ENCODE results near the gene ZNF716. TPM values are rescaled to one million over a fixed set of nuclear protein-coding genes. Genes with fewer than 3 reads are reported as not detected.
"Not testable (repeated sequence)": the region's sequence is repeated elsewhere in the genome, so short reads cannot be mapped to it uniquely, and the experiment has no call there.

ZNF716 gene
- not detected for polyA plus RNA-seq (2013)

DNA sequence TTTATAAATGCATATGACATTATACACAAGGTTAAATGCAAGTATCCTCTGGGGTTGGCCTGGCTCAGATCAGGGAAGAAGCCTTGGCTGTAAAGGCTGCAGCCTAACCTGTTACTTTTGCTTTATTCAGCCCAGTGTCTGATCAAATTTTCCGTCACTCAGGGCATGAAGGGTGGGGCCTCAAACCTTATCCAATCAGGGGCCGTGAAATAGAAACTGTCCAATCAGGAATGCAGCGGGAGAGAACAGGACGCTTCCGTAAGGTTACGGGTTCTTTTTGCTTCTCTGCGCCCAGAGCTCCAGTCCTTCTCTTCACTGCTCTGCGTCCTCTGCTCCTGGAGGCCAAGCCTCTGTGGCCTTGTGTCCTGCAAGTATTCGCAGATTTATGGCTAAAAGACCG, at the start of gene ZNF716:
TSS of gene ZNF716 (plus strand) at position 274 of the 400 bp plus-strand sequence. CDS start at position 386, 112 bp downstream.
- POLR2A ChIA-PET, result no interaction called here

DNA sequence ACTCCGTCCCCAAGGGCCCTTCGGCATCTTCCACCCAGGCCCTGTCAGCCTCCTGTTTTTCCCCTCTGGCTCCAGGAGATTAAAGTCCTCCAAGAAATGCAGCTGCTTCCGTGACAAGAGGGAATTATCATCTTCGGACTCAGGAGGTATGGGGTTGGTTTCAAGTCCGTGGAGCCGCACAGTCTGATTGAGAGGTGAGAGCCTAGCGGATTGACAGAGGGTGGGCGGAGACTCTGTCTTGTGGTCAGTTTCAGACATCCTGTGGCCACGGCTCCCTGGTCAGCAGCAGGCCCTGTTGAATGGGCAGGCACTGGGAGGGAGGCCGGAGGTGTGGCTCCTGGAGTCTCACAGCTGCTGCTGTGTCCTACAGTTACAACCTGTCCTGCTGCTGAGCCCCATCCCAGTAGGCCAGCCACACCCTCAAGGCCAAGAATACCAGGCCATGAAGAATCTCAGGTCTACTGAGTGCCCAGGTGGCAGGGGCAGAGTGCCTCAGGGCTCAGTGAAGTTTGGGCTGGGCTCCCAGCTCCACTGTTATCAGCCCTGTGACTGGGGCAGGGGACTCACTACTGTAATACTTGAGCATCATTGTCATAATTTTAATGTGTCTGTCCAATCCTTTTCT, 49.3 kb upstream of the ZNF716 start:
- Histone ChIP-seq H3K9me3 (ENCODE audit: control extremely low read depth in 1 of 5, control insufficient read depth in 4 of 5, insufficient read depth in 2 of 5, low read depth in 1 of 5, low read length in 4 of 5) (peaks cover 1 to 39% (median 24%) of the 10 kb centered on the region in 5 experiments), H3K27me3 (replicated peaks in 2 of 5; ENCODE audit: control insufficient read depth in 4 of 5, insufficient read depth in 5 of 5, low read length in 4 of 5) (no peaks in the 10 kb centered on the region), H3K27ac (ENCODE audit: insufficient read depth in 1 of 2, low read depth in 1 of 2, low read length in 2 of 2, poor library complexity in 1 of 2, severe bottlenecking in 2 of 2) (no peak overlapping the region), H3K4me3 (ENCODE audit: control insufficient read depth in 1 of 7, extremely low read depth in 1 of 7, insufficient read depth in 4 of 7, low read depth in 2 of 7, low read length in 6 of 7) (no peak overlapping the region), H3K36me3 (ENCODE audit: control insufficient read depth in 4 of 4, insufficient read depth in 4 of 4, low read length in 3 of 4) (no peaks in the 10 kb centered on the region), H3K4me1 (ENCODE audit: control extremely low read depth in 1 of 4, control insufficient read depth in 4 of 4, insufficient read depth in 4 of 4, low read length in 3 of 4) (no peaks in the 10 kb centered on the region)
- 81% methylated on average over 7 of the region's 10 CpGs for WGBS (ENCODE audit: insufficient coverage)
- DNase-seq, result no peak
- CTCF ChIA-PET, result no interaction called here
- POLR2A ChIA-PET, result no interaction called here

More for the DNA sequence above, at the start of gene ZNF716:
- CTCF ChIA-PET, result no interaction called here
- 87% methylated on average over 10 of the region's 10 CpGs for WGBS (ENCODE audit: insufficient coverage)
- no peak for DNase-seq
- Histone ChIP-seq H3K9me3 (ENCODE audit: control extremely low read depth in 1 of 5, control insufficient read depth in 4 of 5, insufficient read depth in 2 of 5, low read depth in 1 of 5, low read length in 4 of 5) (peaks cover 1 to 13% (median 4%) of the 10 kb centered on the region in 5 experiments), H3K27me3 (replicated peaks in 2 of 5; ENCODE audit: control insufficient read depth in 4 of 5, insufficient read depth in 5 of 5, low read length in 4 of 5) (no peaks in the 10 kb centered on the region), H3K36me3 (ENCODE audit: control insufficient read depth in 4 of 4, insufficient read depth in 4 of 4, low read length in 3 of 4) (no peaks in the 10 kb centered on the region), H3K4me3 (ENCODE audit: control insufficient read depth in 1 of 7, extremely low read depth in 1 of 7, insufficient read depth in 4 of 7, low read depth in 2 of 7, low read length in 6 of 7) (no peak within 1 kb of the TSS), H3K27ac (ENCODE audit: insufficient read depth in 1 of 2, low read depth in 1 of 2, low read length in 2 of 2, poor library complexity in 1 of 2, severe bottlenecking in 2 of 2) (no peak within 1 kb of the TSS), H3K4me1 (ENCODE audit: control extremely low read depth in 1 of 4, control insufficient read depth in 4 of 4, insufficient read depth in 4 of 4, low read length in 3 of 4) (no peaks in the 10 kb centered on the region)

DNA sequence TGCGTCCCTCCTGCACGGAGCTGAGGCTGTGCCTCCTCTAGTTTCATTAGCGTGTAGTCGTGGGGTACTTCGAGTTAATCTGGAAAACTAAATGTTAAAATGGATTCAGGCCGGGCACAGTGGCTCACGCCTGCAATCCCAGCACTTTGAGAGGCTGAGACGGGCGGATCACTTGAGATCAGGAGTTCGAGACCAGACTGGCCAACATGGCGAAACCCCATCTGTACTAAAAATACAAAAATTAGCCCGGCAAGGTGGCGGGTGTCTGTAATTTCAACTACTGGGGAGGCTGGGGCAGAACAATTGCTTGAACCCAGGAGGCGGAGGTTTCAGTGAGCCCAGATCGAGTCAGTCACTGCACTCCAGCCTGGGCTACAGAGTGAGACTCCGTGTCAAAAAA, 46.9 kb upstream of the ZNF716 start:
- WGBS (ENCODE audit: insufficient coverage), result 87% methylated on average over 12 of the region's 16 CpGs
- H3K4me1 ChIP-seq (ENCODE audit: control extremely low read depth in 1 of 4, control insufficient read depth in 4 of 4, insufficient read depth in 4 of 4, low read length in 3 of 4); H3K36me3 ChIP-seq (ENCODE audit: control insufficient read depth in 4 of 4, insufficient read depth in 4 of 4, low read length in 3 of 4); POLR2A ChIA-PET; CTCF ChIA-PET; H3K27ac ChIP-seq (ENCODE audit: insufficient read depth in 1 of 2, low read depth in 1 of 2, low read length in 2 of 2, poor library complexity in 1 of 2, severe bottlenecking in 2 of 2); H3K4me3 ChIP-seq (ENCODE audit: control insufficient read depth in 1 of 7, extremely low read depth in 1 of 7, insufficient read depth in 4 of 7, low read depth in 2 of 7, low read length in 6 of 7); H3K27me3 ChIP-seq (replicated peaks in 2 of 5; ENCODE audit: control insufficient read depth in 4 of 5, insufficient read depth in 5 of 5, low read length in 4 of 5); DNase-seq: not testable (repeated sequence)
- H3K9me3 ChIP-seq (ENCODE audit: control extremely low read depth in 1 of 5, control insufficient read depth in 4 of 5, insufficient read depth in 2 of 5, low read depth in 1 of 5, low read length in 4 of 5), result peaks cover 1 to 38% (median 24%) of the 10 kb centered on the region in 5 experiments

DNA sequence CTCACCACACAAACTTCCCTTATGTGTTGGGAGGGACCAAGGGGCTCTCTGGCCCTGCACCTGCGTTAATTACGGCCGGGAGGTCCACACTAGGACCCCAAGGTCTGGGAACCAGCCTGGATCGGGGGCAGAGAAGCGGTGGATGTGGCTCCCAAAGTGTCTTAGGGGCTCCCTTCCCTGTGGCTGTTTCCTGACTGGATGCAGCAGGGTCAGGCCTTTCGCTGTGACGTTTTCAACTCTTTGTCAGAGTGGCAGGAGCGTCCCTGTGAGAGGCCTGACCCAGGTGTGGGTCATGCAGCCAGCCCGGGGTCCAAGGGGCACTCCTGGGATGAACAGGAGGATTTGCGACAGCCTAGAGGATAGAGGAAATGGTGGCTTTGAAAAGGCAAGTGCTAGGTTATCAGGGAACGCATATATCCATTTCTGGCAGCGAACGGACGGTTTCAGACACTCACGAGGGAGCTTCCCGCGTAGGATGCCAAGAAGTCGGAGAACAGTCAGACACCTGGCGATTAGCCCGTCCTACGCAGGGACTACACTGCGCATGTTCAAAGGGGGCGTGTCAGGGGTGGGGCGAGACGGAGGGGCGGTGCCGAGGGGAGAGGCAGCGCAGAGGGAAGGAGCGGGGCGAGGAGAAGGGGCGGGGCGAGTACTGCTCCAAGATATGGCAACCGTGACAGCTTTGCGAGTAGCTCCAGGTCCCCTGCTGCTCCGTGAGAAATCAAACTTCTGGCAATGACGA, 46.2 kb upstream of the ZNF716 start:
- Histone ChIP-seq H3K9me3 (ENCODE audit: control extremely low read depth in 1 of 5, control insufficient read depth in 4 of 5, insufficient read depth in 2 of 5, low read depth in 1 of 5, low read length in 4 of 5) (peaks cover 1 to 33% (median 19%) of the 10 kb centered on the region in 5 experiments), H3K4me1 (ENCODE audit: control extremely low read depth in 1 of 4, control insufficient read depth in 4 of 4, insufficient read depth in 4 of 4, low read length in 3 of 4) (no peaks in the 10 kb centered on the region), H3K27me3 (replicated peaks in 2 of 5; ENCODE audit: control insufficient read depth in 4 of 5, insufficient read depth in 5 of 5, low read length in 4 of 5) (no peaks in the 10 kb centered on the region), H3K27ac (ENCODE audit: insufficient read depth in 1 of 2, low read depth in 1 of 2, low read length in 2 of 2, poor library complexity in 1 of 2, severe bottlenecking in 2 of 2) (no peak overlapping the region), H3K4me3 (ENCODE audit: control insufficient read depth in 1 of 7, extremely low read depth in 1 of 7, insufficient read depth in 4 of 7, low read depth in 2 of 7, low read length in 6 of 7) (no peak overlapping the region), H3K36me3 (ENCODE audit: control insufficient read depth in 4 of 4, insufficient read depth in 4 of 4, low read length in 3 of 4) (no peaks in the 10 kb centered on the region)
- POLR2A ChIA-PET, result no interaction called here
- 49% methylated on average over 36 of the region's 36 CpGs for WGBS (ENCODE audit: insufficient coverage)
- no peak for DNase-seq
- CTCF ChIA-PET, result no interaction called here

DNA sequence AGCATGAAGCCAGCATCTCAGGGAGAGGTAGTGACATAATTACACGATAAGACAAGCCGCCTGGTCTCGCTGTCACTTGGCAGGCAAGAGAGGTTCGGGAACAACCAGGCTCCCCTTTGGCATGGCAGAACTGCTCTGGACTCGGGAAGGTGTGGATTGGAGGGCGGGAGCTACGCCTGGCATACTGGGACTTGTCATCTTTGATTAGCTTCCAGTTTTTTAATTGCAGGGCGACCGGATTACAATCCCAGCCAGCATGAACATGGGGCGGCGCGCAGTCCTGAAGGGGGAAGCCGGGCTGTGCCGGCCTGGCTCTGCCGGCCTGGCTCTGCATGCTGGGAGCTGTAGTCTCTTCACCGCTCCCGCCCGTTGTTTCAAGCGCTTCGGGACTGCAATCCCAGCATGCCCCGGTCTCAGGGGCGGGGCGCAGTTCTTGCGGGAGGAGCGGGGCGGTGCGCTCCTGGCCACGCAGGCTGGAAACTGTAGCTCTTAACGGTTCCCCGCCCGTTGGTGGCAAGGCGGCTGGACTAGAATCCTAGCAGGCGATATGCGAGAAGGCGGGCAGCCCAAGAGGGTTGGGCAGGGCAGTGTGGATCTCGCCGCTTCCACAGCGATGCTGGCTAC, 45.5 kb upstream of the ZNF716 start:
- no peak for DNase-seq
- H3K27ac ChIP-seq (ENCODE audit: insufficient read depth in 1 of 2, low read depth in 1 of 2, low read length in 2 of 2, poor library complexity in 1 of 2, severe bottlenecking in 2 of 2), result no peak overlapping the region
- no peaks in the 10 kb centered on the region for H3K27me3 ChIP-seq (replicated peaks in 2 of 5; ENCODE audit: control insufficient read depth in 4 of 5, insufficient read depth in 5 of 5, low read length in 4 of 5)
- ChIA-PET CTCF (no interaction called here), POLR2A (no interaction called here)
- H3K9me3 ChIP-seq (ENCODE audit: control extremely low read depth in 1 of 5, control insufficient read depth in 4 of 5, insufficient read depth in 2 of 5, low read depth in 1 of 5, low read length in 4 of 5), result peaks cover 1 to 30% (median 16%) of the 10 kb centered on the region in 5 experiments
- H3K36me3 ChIP-seq (ENCODE audit: control insufficient read depth in 4 of 4, insufficient read depth in 4 of 4, low read length in 3 of 4), result no peaks in the 10 kb centered on the region
- H3K4me3 ChIP-seq (ENCODE audit: control insufficient read depth in 1 of 7, extremely low read depth in 1 of 7, insufficient read depth in 4 of 7, low read depth in 2 of 7, low read length in 6 of 7), result no peak overlapping the region
- no peaks in the 10 kb centered on the region for H3K4me1 ChIP-seq (ENCODE audit: control extremely low read depth in 1 of 4, control insufficient read depth in 4 of 4, insufficient read depth in 4 of 4, low read length in 3 of 4)
- WGBS (ENCODE audit: insufficient coverage), result 52% methylated on average over 38 of the region's 38 CpGs

DNA sequence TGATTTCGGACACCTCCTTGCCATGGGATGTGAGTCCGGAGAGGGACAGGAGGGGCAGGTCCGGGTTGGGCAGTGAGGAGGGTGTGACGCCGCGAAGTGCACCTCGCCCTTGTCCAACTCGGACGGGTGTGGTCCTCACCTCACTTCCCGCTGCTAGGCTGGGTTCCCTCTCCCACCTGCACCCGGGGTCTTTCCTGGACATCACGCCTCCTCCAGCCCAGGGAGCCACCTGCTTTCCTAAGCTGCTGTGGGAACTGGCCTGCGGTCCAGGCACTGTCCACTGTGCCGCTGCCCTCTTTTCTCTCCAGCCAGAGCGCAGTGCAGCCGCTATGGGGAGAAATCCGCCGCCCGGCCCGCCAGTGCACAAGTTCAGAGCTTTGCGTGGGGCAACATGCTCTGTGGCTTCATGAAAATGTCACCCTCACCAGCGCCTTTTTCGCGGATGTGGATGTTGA, 45.0 kb upstream of the ZNF716 start:
- ChIA-PET POLR2A (no interaction called here), CTCF (no interaction called here)
- WGBS (ENCODE audit: insufficient coverage), result 58% methylated on average over 18 of the region's 24 CpGs
- DNase-seq, result no peak
- H3K27me3 ChIP-seq (replicated peaks in 2 of 5; ENCODE audit: control insufficient read depth in 4 of 5, insufficient read depth in 5 of 5, low read length in 4 of 5), result no peaks in the 10 kb centered on the region
- no peaks in the 10 kb centered on the region for H3K36me3 ChIP-seq (ENCODE audit: control insufficient read depth in 4 of 4, insufficient read depth in 4 of 4, low read length in 3 of 4)
- peaks cover 1 to 28% (median 16%) of the 10 kb centered on the region in 5 experiments for H3K9me3 ChIP-seq (ENCODE audit: control extremely low read depth in 1 of 5, control insufficient read depth in 4 of 5, insufficient read depth in 2 of 5, low read depth in 1 of 5, low read length in 4 of 5)
- H3K4me3 ChIP-seq (ENCODE audit: control insufficient read depth in 1 of 7, extremely low read depth in 1 of 7, insufficient read depth in 4 of 7, low read depth in 2 of 7, low read length in 6 of 7), result no peak overlapping the region
- no peaks in the 10 kb centered on the region for H3K4me1 ChIP-seq (ENCODE audit: control extremely low read depth in 1 of 4, control insufficient read depth in 4 of 4, insufficient read depth in 4 of 4, low read length in 3 of 4)
- H3K27ac ChIP-seq (ENCODE audit: insufficient read depth in 1 of 2, low read depth in 1 of 2, low read length in 2 of 2, poor library complexity in 1 of 2, severe bottlenecking in 2 of 2), result no peak overlapping the region

DNA sequence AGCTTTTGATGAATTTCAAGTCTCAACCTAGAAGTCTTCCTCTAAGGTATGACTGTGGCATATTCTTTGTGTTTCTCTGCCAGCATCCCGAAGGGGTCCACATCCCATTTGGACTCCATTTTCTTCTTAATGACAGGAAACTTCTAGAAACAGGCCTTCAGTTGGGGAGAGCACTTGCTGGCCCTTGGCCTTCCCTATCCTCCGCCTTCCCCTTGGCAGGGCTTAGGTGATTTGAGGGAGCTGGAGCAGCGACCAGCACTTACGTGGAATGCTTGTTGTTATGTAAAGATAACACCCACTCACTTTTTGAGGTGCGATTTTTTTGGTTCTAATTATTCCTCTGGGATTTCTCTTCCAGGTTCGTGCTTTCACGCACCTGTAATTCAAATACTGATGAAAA, 42.9 kb upstream of the ZNF716 start:
- H3K4me3 ChIP-seq (ENCODE audit: control insufficient read depth in 1 of 7, extremely low read depth in 1 of 7, insufficient read depth in 4 of 7, low read depth in 2 of 7, low read length in 6 of 7), result no peak overlapping the region
- H3K27ac ChIP-seq (ENCODE audit: insufficient read depth in 1 of 2, low read depth in 1 of 2, low read length in 2 of 2, poor library complexity in 1 of 2, severe bottlenecking in 2 of 2), result no peak overlapping the region
- no peaks in the 10 kb centered on the region for H3K4me1 ChIP-seq (ENCODE audit: control extremely low read depth in 1 of 4, control insufficient read depth in 4 of 4, insufficient read depth in 4 of 4, low read length in 3 of 4)
- DNase-seq, result no peak
- H3K9me3 ChIP-seq (ENCODE audit: control extremely low read depth in 1 of 5, control insufficient read depth in 4 of 5, insufficient read depth in 2 of 5, low read depth in 1 of 5, low read length in 4 of 5), result peaks cover 0 to 32% (median 19%) of the 10 kb centered on the region in 5 experiments
- H3K36me3 ChIP-seq (ENCODE audit: control insufficient read depth in 4 of 4, insufficient read depth in 4 of 4, low read length in 3 of 4), result no peaks in the 10 kb centered on the region
- ChIA-PET POLR2A (no interaction called here), CTCF (no interaction called here)
- no CpG with 5 or more reads among the region's 7 CpGs for WGBS (ENCODE audit: insufficient coverage)
- no peaks in the 10 kb centered on the region for H3K27me3 ChIP-seq (replicated peaks in 2 of 5; ENCODE audit: control insufficient read depth in 4 of 5, insufficient read depth in 5 of 5, low read length in 4 of 5)
